GM12892 (cell line): ENCODE data around the gene WDR27.
"Not testable (repeated sequence)": the region's sequence is repeated elsewhere in the genome, so short reads cannot be mapped to it uniquely, and the experiment has no call there.

Experiments
- DNase-seq: peaks from one replicate; pipeline ENCODE4 v3.0.0; 2011; ENCODE audit not compliant: insufficient read length
- FAIRE-seq: peaks from 2 replicates; lab custom pipeline; 2011; peaks lifted over from hg19 to GRCh38; lab: Jason Lieb, UNC
- POLR2A ChIP-seq: IDR thresholded peaks from 2 replicates; pipeline ENCODE4 v1.6.1; 2011; ENCODE audit warnings: low read depth, low read length, control low read depth
- POLR2AphosphoS5 ChIP-seq: IDR thresholded peaks from 2 replicates; pipeline ENCODE4 v1.6.1; 2011; ENCODE audit warnings: low read depth, low read length, control low read depth
- TAF1 ChIP-seq: IDR thresholded peaks from 2 replicates; pipeline ENCODE4 v1.6.1; 2011; ENCODE audit warnings: low read depth, mild to moderate bottlenecking, control low read depth, low read length, borderline replicate concordance

The WDR27 gene

GRCh38 chr6:169702840-169703246 is 1.0 kb upstream of the WDR27 start:
- no peak for FAIRE-seq
- DNase-seq: peak; percentile 22

GRCh38 chr6:169701311-169701953 is 397 bp downstream of the WDR27 start:
- no peak for FAIRE-seq
- TF ChIP-seq POLR2A (no peak), TAF1 (no peak), POLR2AphosphoS5 (no peak)
- DNase-seq: no peak

More at GRCh38 chr6:169702840-169703246, 1.0 kb upstream of the WDR27 start:
- TF ChIP-seq POLR2AphosphoS5 (no peak), TAF1 (no peak), POLR2A (no peak; the same call in 1 of the 2 replicates)

- no peak for FAIRE-seq
- TF ChIP-seq TAF1 (no peak), POLR2A (no peak), POLR2AphosphoS5 (no peak)
Measured at GRCh38 chr6:169700296-169700695, 1.5 kb downstream of the WDR27 start.

GRCh38 chr6:169697115-169697514 is 4.7 kb downstream of the WDR27 start:
- DNase-seq, FAIRE-seq: not testable (repeated sequence)

More at GRCh38 chr6:169700296-169700695, 1.5 kb downstream of the WDR27 start:
- no peak for DNase-seq

GRCh38 chr6:169695131-169695530 is 6.7 kb downstream of the WDR27 start:
- DNase-seq: no peak
- TF ChIP-seq POLR2A (no peak), TAF1 (no peak), POLR2AphosphoS5 (no peak)
- no peak for FAIRE-seq

- no peak for DNase-seq
- FAIRE-seq: no peak
Measured at GRCh38 chr6:169692516-169692915, 9.3 kb downstream of the WDR27 start.

GRCh38 chr6:169691260-169691659 is 10.6 kb downstream of the WDR27 start:
- FAIRE-seq: no peak
- TF ChIP-seq POLR2A: no peak
- TF ChIP-seq POLR2AphosphoS5: no peak
- no peak for TF ChIP-seq TAF1
- no peak for DNase-seq

More at GRCh38 chr6:169692516-169692915, 9.3 kb downstream of the WDR27 start:
- TF ChIP-seq POLR2AphosphoS5 (no peak), TAF1 (no peak), POLR2A (no peak)

GRCh38 chr6:169689287-169689686 is 12.5 kb downstream of the WDR27 start:
- DNase-seq: no peak
- FAIRE-seq: no peak

GRCh38 chr6:169685860-169686259 is 16.0 kb downstream of the WDR27 start:
- DNase-seq (no peak), FAIRE-seq (no peak)
- no peak for TF ChIP-seq TAF1

More at GRCh38 chr6:169689287-169689686, 12.5 kb downstream of the WDR27 start:
- TF ChIP-seq TAF1 (no peak), POLR2A (no peak), POLR2AphosphoS5 (no peak)

- DNase-seq: no peak
- no peak for FAIRE-seq
- TF ChIP-seq POLR2AphosphoS5 (no peak), TAF1 (no peak), POLR2A (no peak)
Measured at GRCh38 chr6:169684056-169684455, 17.8 kb downstream of the WDR27 start.

- DNase-seq: no peak
- no peak for FAIRE-seq
- TF ChIP-seq TAF1 (no peak), POLR2AphosphoS5 (no peak), POLR2A (no peak)
Measured at GRCh38 chr6:169678342-169678741, 23.5 kb downstream of the WDR27 start.

GRCh38 chr6:169677096-169677495 is 24.7 kb downstream of the WDR27 start:
- TF ChIP-seq TAF1: no peak
- no peak for TF ChIP-seq POLR2A
- no peak for TF ChIP-seq POLR2AphosphoS5
- FAIRE-seq (no peak), DNase-seq (no peak)
